ENCODE results near the gene ARHGEF7.

Gene ARHGEF7

GRCh38 chr13:111158136-111158805 lies 43.2 kb downstream of the ARHGEF7 start:
- Histone ChIP-seq H3K27ac (ENCODE audit: low read depth, low read length, poor library complexity, severe bottlenecking) (no peak overlapping the region), H2AFZ (ENCODE audit: low read length) (no peak overlapping the region), H3F3A (ENCODE audit: insufficient read depth, low read length) (no peaks in the 10 kb centered on the region), H3K79me2 (ENCODE audit: insufficient read depth, low read length) (peaks cover 90% of the 10 kb centered on the region), H3K9me3 (ENCODE audit: low read length) (0 out of 2 replicates have a peak, but pooled peaks cover 3% of the 10 kb centered on the region), H3K4me3 (ENCODE audit: low read depth, low read length, poor library complexity, severe bottlenecking) (no peak overlapping the region), H3K27me3 (ENCODE audit: insufficient read depth, low read length) (no peaks in the 10 kb centered on the region), H3K9me2 (ENCODE audit: low read depth, low read length) (no peaks in the 10 kb centered on the region), H4K20me1 (ENCODE audit: insufficient read depth, low read length) (no peaks in the 10 kb centered on the region), H3K4me1 (ENCODE audit: insufficient read depth, low read length, severe bottlenecking) (peaks cover 50% of the 10 kb centered on the region), H3K9ac (ENCODE audit: low read length) (no peak overlapping the region), H3K36me3 (ENCODE audit: insufficient read depth, low read length) (peaks cover 36% of the 10 kb centered on the region), H3K4me2 (ENCODE audit: low read length) (no peak overlapping the region)
- TF ChIP-seq CTCF (IDR thresholded peaks at IDR 0.05; ENCODE audit: low read length), result no peak
- no peak for TF ChIP-seq EZH2 (IDR thresholded peaks at IDR 0.05; ENCODE audit: borderline replicate concordance, low read length)

GRCh38 chr13:111159362-111160320 lies 44.5 kb downstream of the ARHGEF7 start:
- peaks cover 54% of the 10 kb centered on the region for H3K4me1 ChIP-seq (ENCODE audit: insufficient read depth, low read length, severe bottlenecking)
- H3K9ac ChIP-seq (ENCODE audit: low read length), result no peak overlapping the region
- H3K4me2 ChIP-seq (ENCODE audit: low read length), result no peak overlapping the region
- no peak overlapping the region for H3K27ac ChIP-seq (ENCODE audit: low read depth, low read length, poor library complexity, severe bottlenecking)
- no peaks in the 10 kb centered on the region for H3K27me3 ChIP-seq (ENCODE audit: insufficient read depth, low read length)
- no peak overlapping the region for H3K4me3 ChIP-seq (ENCODE audit: low read depth, low read length, poor library complexity, severe bottlenecking)
- H3F3A ChIP-seq (ENCODE audit: insufficient read depth, low read length), result no peaks in the 10 kb centered on the region
- H2AFZ ChIP-seq (ENCODE audit: low read length), result no peak overlapping the region
- TF ChIP-seq CTCF (IDR thresholded peaks at IDR 0.05; ENCODE audit: low read length) (no peak), EZH2 (IDR thresholded peaks at IDR 0.05; ENCODE audit: borderline replicate concordance, low read length) (no peak)
- no peaks in the 10 kb centered on the region for H3K9me2 ChIP-seq (ENCODE audit: low read depth, low read length)
- peaks cover 45% of the 10 kb centered on the region for H3K36me3 ChIP-seq (ENCODE audit: insufficient read depth, low read length)
- peaks cover 94% of the 10 kb centered on the region for H3K79me2 ChIP-seq (ENCODE audit: insufficient read depth, low read length)
- 0 out of 2 replicates have a peak, but pooled peaks cover 3% of the 10 kb centered on the region for H3K9me3 ChIP-seq (ENCODE audit: low read length)
- no peaks in the 10 kb centered on the region for H4K20me1 ChIP-seq (ENCODE audit: insufficient read depth, low read length)

GRCh38 chr13:111160648-111161047 lies 45.5 kb downstream of the ARHGEF7 start:
- Histone ChIP-seq H3K9ac (ENCODE audit: low read length) (no peak overlapping the region), H3K9me3 (ENCODE audit: low read length) (0 out of 2 replicates have a peak, but pooled peaks cover 3% of the 10 kb centered on the region), H4K20me1 (ENCODE audit: insufficient read depth, low read length) (no peaks in the 10 kb centered on the region), H3K9me2 (ENCODE audit: low read depth, low read length) (no peaks in the 10 kb centered on the region), H3K27me3 (ENCODE audit: insufficient read depth, low read length) (no peaks in the 10 kb centered on the region), H3K79me2 (ENCODE audit: insufficient read depth, low read length) (peaks cover 93% of the 10 kb centered on the region), H3K4me2 (ENCODE audit: low read length) (no peak overlapping the region), H3F3A (ENCODE audit: insufficient read depth, low read length) (no peaks in the 10 kb centered on the region), H3K36me3 (ENCODE audit: insufficient read depth, low read length) (peaks cover 48% of the 10 kb centered on the region), H3K4me3 (ENCODE audit: low read depth, low read length, poor library complexity, severe bottlenecking) (no peak overlapping the region), H3K27ac (ENCODE audit: low read depth, low read length, poor library complexity, severe bottlenecking) (no peak overlapping the region), H2AFZ (ENCODE audit: low read length) (no peak overlapping the region), H3K4me1 (ENCODE audit: insufficient read depth, low read length, severe bottlenecking) (peaks cover 54% of the 10 kb centered on the region)
- no peak for TF ChIP-seq CTCF (IDR thresholded peaks at IDR 0.05; ENCODE audit: low read length)
- TF ChIP-seq EZH2 (IDR thresholded peaks at IDR 0.05; ENCODE audit: borderline replicate concordance, low read length), result no peak
